Testis (tissue), 3 donors: ENCODE data around the gene CERS5. TPM values are rescaled to one million over a fixed set of nuclear protein-coding genes. Genes with fewer than 3 reads are reported as not detected.

ENCODE experiments used
- DNase-seq: peaks from one replicate; pipeline ENCODE4 v3.0.0-alpha.2; 2019
- H3K27ac ChIP-seq, 2 donors: fragments of 200-600 bp; sonication (generic); one replicate each; pipeline ENCODE4 v1.5.1; 2019
- H3K27me3 ChIP-seq: fragments of 200-600 bp; sonication (generic); one replicate; pipeline ENCODE4 v1.5.1; 2019
- H3K36me3 ChIP-seq: fragments of 200-600 bp; sonication (generic); one replicate; pipeline ENCODE4 v1.5.1; 2017; ENCODE audit warnings: low read depth; ENCODE audit errors: missing control alignments
- H3K4me1 ChIP-seq: fragments of 200-600 bp; sonication (generic); one replicate; pipeline ENCODE4 v1.5.1; 2019
- H3K4me3 ChIP-seq, 2 donors: fragments of 200-600 bp; sonication (generic); one replicate each; pipeline ENCODE4 v1.5.1; 2017 to 2019
- H3K9me3 ChIP-seq: fragments of 200-600 bp; sonication (generic); one replicate; pipeline ENCODE4 v1.5.1; 2017
- POLR2A ChIP-seq: fragments of 450-650 bp; IDR thresholded peaks from one replicate; pipeline ENCODE4 v1.6.1; 2017; ENCODE audit warnings: antibody characterized with exemption, mild to moderate bottlenecking, moderate library complexity
- WGBS, 2 donors: methylation state at CpG; one replicate each; pipeline ENCODE4 v1.1.5; 2018; 5-methylcytosine and 5-hydroxymethylcytosine counted together
- intact Hi-C: fragments of 100-400 bp; cut with DNase I; formaldehyde crosslinking; loops from one replicate; pipeline ENCODE4 v1.15.1; 2023; ENCODE audit warnings: low total_unique reads
- polyA plus RNA-seq: library from polyadenylated mRNA; stranded (reverse); fragments of 350-450 nt; fragmentation: Illumina TruSeq; extraction: RNeasy Lipid Tissue Mini Kit (QIAGEN cat#74804); gene quantifications from one replicate; pipeline ENCODE4 v1.2.3, GENCODE V29; 2014; ENCODE audit warnings: low read depth, low replicate concordance; ENCODE audit not compliant: insufficient read depth
- total RNA-seq, 2 donors: library from RNA; depleted of rRNA; stranded (reverse); fragments of >200 nt; gene quantifications; one replicate each; pipeline ENCODE4 v1.2.3, GENCODE V29; 2016
- TF ChIP-seq, protein P1 (sequence below), 3 experiments: fragments of 450-650 bp in 2 of 3; fragments of 200-600 bp in 1 of 3; sonication (generic) in 1 of 3; IDR thresholded peaks; one replicate each; pipeline ENCODE4 v1.5.1; 2016 to 2019; ENCODE audit warnings: antibody characterized with exemption in 3 of 3, mild to moderate bottlenecking in 2 of 3, moderate library complexity in 1 of 3

CERS5 gene
- total and polyA plus RNA-seq, 3 donors from 2014 or later: 33.5 to 36.5 (median 34.3) TPM

- Histone ChIP-seq H3K9me3 (no peaks in the 10 kb centered on the region), H3K4me3 (no peak overlapping the region), H3K27me3 (no peaks in the 10 kb centered on the region), H3K36me3 (no peaks in the 10 kb centered on the region), H3K27ac (no peak overlapping the region), H3K4me1 (peaks cover 6% of the 10 kb centered on the region)
- intact Hi-C loops: no loop called here
- no peak for DNase-seq
- TF ChIP-seq, protein P1, sequence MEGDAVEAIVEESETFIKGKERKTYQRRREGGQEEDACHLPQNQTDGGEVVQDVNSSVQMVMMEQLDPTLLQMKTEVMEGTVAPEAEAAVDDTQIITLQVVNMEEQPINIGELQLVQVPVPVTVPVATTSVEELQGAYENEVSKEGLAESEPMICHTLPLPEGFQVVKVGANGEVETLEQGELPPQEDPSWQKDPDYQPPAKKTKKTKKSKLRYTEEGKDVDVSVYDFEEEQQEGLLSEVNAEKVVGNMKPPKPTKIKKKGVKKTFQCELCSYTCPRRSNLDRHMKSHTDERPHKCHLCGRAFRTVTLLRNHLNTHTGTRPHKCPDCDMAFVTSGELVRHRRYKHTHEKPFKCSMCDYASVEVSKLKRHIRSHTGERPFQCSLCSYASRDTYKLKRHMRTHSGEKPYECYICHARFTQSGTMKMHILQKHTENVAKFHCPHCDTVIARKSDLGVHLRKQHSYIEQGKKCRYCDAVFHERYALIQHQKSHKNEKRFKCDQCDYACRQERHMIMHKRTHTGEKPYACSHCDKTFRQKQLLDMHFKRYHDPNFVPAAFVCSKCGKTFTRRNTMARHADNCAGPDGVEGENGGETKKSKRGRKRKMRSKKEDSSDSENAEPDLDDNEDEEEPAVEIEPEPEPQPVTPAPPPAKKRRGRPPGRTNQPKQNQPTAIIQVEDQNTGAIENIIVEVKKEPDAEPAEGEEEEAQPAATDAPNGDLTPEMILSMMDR (IDR thresholded peaks at IDR 0.05): no peak
- no peak for TF ChIP-seq POLR2A
- WGBS, 2 donors: 100% methylated on average over 2 of the region's 2 CpGs
Measured at GRCh38 chr12:50119387-50119786, 47.8 kb downstream of the CERS5 start.

- intact Hi-C loops: no loop called here
- no peak overlapping the region for H3K4me3 ChIP-seq
- H3K27ac ChIP-seq: peak overlapping the region in 1 of 2 donors; percentile 36
- no peak for TF ChIP-seq POLR2A
- TF ChIP-seq, protein P1 (IDR thresholded peaks at IDR 0.05): no peak
- H3K27me3 ChIP-seq: no peaks in the 10 kb centered on the region
- no peaks in the 10 kb centered on the region for H3K36me3 ChIP-seq
- WGBS, 2 donors: 73 to 79% methylated on average over 6 of the region's 6 CpGs
- no peak for DNase-seq
- H3K4me1 ChIP-seq: peaks cover 6% of the 10 kb centered on the region
- H3K9me3 ChIP-seq: no peaks in the 10 kb centered on the region
Measured at GRCh38 chr12:50117057-50117622, 50.0 kb downstream of the CERS5 start.

- no peaks in the 10 kb centered on the region for H3K36me3 ChIP-seq
Measured at GRCh38 chr12:50112456-50113218, 54.5 kb downstream of the CERS5 start.

GRCh38 chr12:50111693-50112455 lies 55.3 kb downstream of the CERS5 start, which contains the start of gene COX14:
COX14 (plus strand) TSS chr12:50112236; CDS start chr12:50120044, 7,808 bp downstream.
- Histone ChIP-seq H3K4me1 (peaks cover 18% of the 10 kb centered on the region), H3K27ac (peak within 1 kb of the TSS; percentile 69 to 86), H3K4me3 (peak within 1 kb of the TSS; percentile 72 to 88), H3K36me3 (no peaks in the 10 kb centered on the region), H3K27me3 (no peaks in the 10 kb centered on the region), H3K9me3 (no peaks in the 10 kb centered on the region)
- peak; percentile 100 for DNase-seq
- 0% methylated on average over 46 to 56 of the region's 59 CpGs for WGBS, 2 donors
- intact Hi-C loops: no loop called here
- peak; percentile 66 for TF ChIP-seq POLR2A
- TF ChIP-seq, protein P1 (IDR thresholded peaks at IDR 0.05): peak; percentile 83 to 94 (median 91)

More at GRCh38 chr12:50112456-50113218, 54.5 kb downstream of the CERS5 start:
- Histone ChIP-seq H3K27me3 (no peaks in the 10 kb centered on the region), H3K4me3 (peak overlapping the region; percentile 72 to 88), H3K9me3 (no peaks in the 10 kb centered on the region), H3K4me1 (peaks cover 22% of the 10 kb centered on the region), H3K27ac (peak overlapping the region; percentile 69 to 86)
- no peak for TF ChIP-seq POLR2A
- TF ChIP-seq, protein P1 (IDR thresholded peaks at IDR 0.05): no peak
- WGBS, 2 donors: 9 to 13% methylated on average over 26 of the region's 26 CpGs
- peak; percentile 53 for DNase-seq
- intact Hi-C loops: no loop called here
